Thyroid gland (tissue), 4 donors: ENCODE data around the gene VPS35L.

ENCODE experiments used
- CTCF ChIP-seq, 6 experiments: fragments of 200-600 bp in 3 of 6; fragments of 450-650 bp in 3 of 6; sonication (generic) in 3 of 6; IDR thresholded peaks; one replicate each; pipeline ENCODE4 v1.5.1; 2016 to 2019; ENCODE audit warnings: antibody characterized with exemption in 6 of 6, mild to moderate bottlenecking in 2 of 6, inconsistent platforms in 1 of 6, moderate library complexity in 1 of 6
- POLR2A ChIP-seq, 2 donors: fragments of 450-650 bp; IDR thresholded peaks; one replicate each; pipeline ENCODE4 v1.6.1; 2017; ENCODE audit warnings: antibody characterized with exemption in 2 of 2, mild to moderate bottlenecking in 2 of 2, moderate library complexity in 1 of 2

- TF ChIP-seq CTCF (IDR thresholded peaks at IDR 0.05), result no peak
- no peak for TF ChIP-seq POLR2A (IDR thresholded peaks at IDR 0.05)
Observed at GRCh38 chr16:19540241-19540970, 15.1 kb upstream of the VPS35L start.
